Embryonic facial prominence (tissue), 1 donor: Measurements from ENCODE around the gene COL18A1.
"Not testable (repeated sequence)": the region's sequence is repeated elsewhere in the genome, so short reads cannot be mapped to it uniquely, and the experiment has no call there.

Source experiments
- DNase-seq: peaks from one replicate; pipeline ENCODE4 v3.0.0-alpha.2; 2016; ENCODE audit errors: extremely low spot score

COL18A1 gene

GRCh38 chr21:45441431-45442255, 36.7 kb downstream of the COL18A1 start:
- no peak for DNase-seq

- no peak for DNase-seq
These were observed 37.3 kb downstream of the COL18A1 start for GRCh38 chr21:45442276-45442675.

- DNase-seq = not testable (repeated sequence)
These were observed 38.0 kb downstream of the COL18A1 start for GRCh38 chr21:45442686-45443594.

GRCh38 chr21:45443595-45444181, 38.7 kb downstream of the COL18A1 start:
- no peak for DNase-seq

- no peak for DNase-seq
These were observed 39.4 kb downstream of the COL18A1 start for GRCh38 chr21:45444385-45444784.

GRCh38 chr21:45445369-45445768, 40.4 kb downstream of the COL18A1 start:
- no peak for DNase-seq

GRCh38 chr21:45447821-45448220, 42.9 kb downstream of the COL18A1 start:
- no peak for DNase-seq

GRCh38 chr21:45448283-45448809, 43.4 kb downstream of the COL18A1 start:
- DNase-seq = no peak

GRCh38 chr21:45448810-45449657, 44.1 kb downstream of the COL18A1 start:
- no peak for DNase-seq

GRCh38 chr21:45449658-45450422, 44.9 kb downstream of the COL18A1 start:
- DNase-seq = no peak

GRCh38 chr21:45450423-45451090, 45.6 kb downstream of the COL18A1 start:
- no peak for DNase-seq

- no peak for DNase-seq
These were observed 46.3 kb downstream of the COL18A1 start for GRCh38 chr21:45451091-45451740.

- no peak for DNase-seq
These were observed 46.8 kb downstream of the COL18A1 start for GRCh38 chr21:45451771-45452182.

- no peak for DNase-seq
These were observed 47.8 kb downstream of the COL18A1 start for GRCh38 chr21:45452696-45453307.

GRCh38 chr21:45453308-45453950, 48.5 kb downstream of the COL18A1 start:
- DNase-seq = no peak

GRCh38 chr21:45454060-45454925, 49.3 kb downstream of the COL18A1 start:
- no peak for DNase-seq

- no peak for DNase-seq
These were observed 50.1 kb downstream of the COL18A1 start for GRCh38 chr21:45454926-45455673.
